ENCODE measurements around the gene NUDT21. TPM values are rescaled to one million over a fixed set of nuclear protein-coding genes. Genes with fewer than 3 reads are reported as not detected.
"Not testable (repeated sequence)": the region's sequence is repeated elsewhere in the genome, so short reads cannot be mapped to it uniquely, and the experiment has no call there.

Gene NUDT21
- total RNA-seq, 2 donors from 2014 or later, result 92.4 to 135 TPM

- Histone ChIP-seq H3K4me3 (no peak overlapping the region), H3K9ac (ENCODE audit: low read depth in 2 of 2, low read length in 2 of 2) (no peak overlapping the region), H3K9me3 (no peaks in the 10 kb centered on the region), H3K27me3 (no peaks in the 10 kb centered on the region), H3K27ac (no peak overlapping the region), H3K4me1 (no peaks in the 10 kb centered on the region), H3K36me3 (peaks cover 11% of the 10 kb centered on the region)
- intact Hi-C loops (cut with DNase I), result no loop called here
- no peak for TF ChIP-seq CTCF (IDR thresholded peaks at IDR 0.05)
- no peak for DNase-seq
These were observed 68.2 kb downstream of the NUDT21 start for GRCh38 chr16:56382901-56383355.

DNA sequence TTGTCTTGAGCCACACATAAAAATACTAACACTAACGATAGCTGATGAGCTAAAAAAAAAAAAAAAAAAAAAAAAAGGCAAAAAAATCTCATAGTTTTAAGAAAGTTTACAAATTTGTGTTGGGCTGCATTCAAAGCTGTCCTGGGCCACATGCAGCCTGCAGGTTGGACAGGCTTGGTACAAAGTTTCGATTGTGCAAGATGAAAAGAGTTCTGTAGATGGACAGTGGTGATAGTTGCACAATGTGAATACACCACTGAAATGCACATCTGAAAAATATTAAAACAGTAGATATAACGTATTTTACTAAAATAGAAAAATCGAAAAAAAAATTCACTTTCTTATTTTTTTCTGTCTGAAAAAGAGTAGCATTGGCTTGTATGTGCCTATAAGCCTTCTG is 68.7 kb downstream of the NUDT21 start:
- no peaks in the 10 kb centered on the region for H3K4me1 ChIP-seq
- no peak overlapping the region for H3K27ac ChIP-seq
- intact Hi-C loops (cut with DNase I), result no loop called here
- no peak for DNase-seq
- H3K9me3 ChIP-seq, result no peaks in the 10 kb centered on the region
- no peak overlapping the region for H3K9ac ChIP-seq (ENCODE audit: low read depth in 2 of 2, low read length in 2 of 2)
- H3K36me3 ChIP-seq, result peaks cover 11% of the 10 kb centered on the region
- TF ChIP-seq CTCF (IDR thresholded peaks at IDR 0.05), result no peak
- H3K27me3 ChIP-seq, result no peaks in the 10 kb centered on the region
- no peak overlapping the region for H3K4me3 ChIP-seq

GRCh38 chr16:56380778-56381485 is 70.2 kb downstream of the NUDT21 start:
- H3K4me3 ChIP-seq; H3K9me3 ChIP-seq; H3K27ac ChIP-seq; H3K27me3 ChIP-seq; DNase-seq; intact Hi-C loops (cut with DNase I); H3K4me1 ChIP-seq; H3K9ac ChIP-seq (ENCODE audit: low read depth in 2 of 2, low read length in 2 of 2): not testable (repeated sequence)
- H3K36me3 ChIP-seq, result peaks cover 11% of the 10 kb centered on the region

Other genes starting within 250 kb of the NUDT21 start
- gene AMFR, start 25.8 kb downstream of the NUDT21 start, total RNA-seq, result 10 to 100 TPM; 68.7 to 92.4 TPM
- gene OGFOD1, start 222 bp upstream of the NUDT21 start, total RNA-seq, result 10 to 100 TPM; 20.3 to 33.0 TPM
- 10 to 100 TPM; 22.5 to 32.1 TPM for gene BBS2, start 68.7 kb upstream of the NUDT21 start, total RNA-seq
- not detected for gene MT4, start 113.7 kb upstream of the NUDT21 start, total RNA-seq
- 1 to 10 TPM; 3.6 to 4.0 TPM for gene MT3, start 138.2 kb upstream of the NUDT21 start, total RNA-seq
- 100 to 1,000 TPM; 239 to 320 TPM for gene MT2A, start 157.3 kb upstream of the NUDT21 start, total RNA-seq
- 100 to 1,000 TPM; 251 to 359 TPM for gene MT1E, start 174.4 kb upstream of the NUDT21 start, total RNA-seq
- gene MT1M, start 181.3 kb upstream of the NUDT21 start, total RNA-seq, result 10 to 100 TPM; 19.0 to 21.2 TPM
- gene MT1A, start 187.3 kb upstream of the NUDT21 start, total RNA-seq, result 10 to 100 TPM in 1 of 2 donors, 1 to 10 TPM in 1; 5.5 to 10.2 TPM
- not detected for gene MT1B, start 200.6 kb upstream of the NUDT21 start, total RNA-seq
- 10 to 100 TPM; 35.5 to 40.0 TPM for gene MT1F, start 206.6 kb upstream of the NUDT21 start, total RNA-seq
- gene MT1G, start 216.7 kb upstream of the NUDT21 start, total RNA-seq, result 100 to 1,000 TPM; 243 to 995 TPM
- gene MT1H, start 218.5 kb upstream of the NUDT21 start, total RNA-seq, result 100 to 1,000 TPM in 1 of 2 donors, 10 to 100 TPM in 1; 43.8 to 180 TPM
- 100 to 1,000 TPM; 112 to 149 TPM for gene MT1X, start 231.1 kb upstream of the NUDT21 start, total RNA-seq

Data from colonic mucosa (tissue), 4 donors.